HG03457 (cell line): ENCODE results near the gene DNAJC19.
A peak's percentile ranks its signal among the peaks of the same experiment; 100 is the strongest.

Source experiments
- ATAC-seq: cut with Tn5 transposase; IDR thresholded peaks from one replicate; pipeline ENCODE4 v1.9.1; 2021; ENCODE audit warnings: moderate number of reproducible peaks; ENCODE audit not compliant: unreplicated experiment

DNAJC19 gene

DNA sequence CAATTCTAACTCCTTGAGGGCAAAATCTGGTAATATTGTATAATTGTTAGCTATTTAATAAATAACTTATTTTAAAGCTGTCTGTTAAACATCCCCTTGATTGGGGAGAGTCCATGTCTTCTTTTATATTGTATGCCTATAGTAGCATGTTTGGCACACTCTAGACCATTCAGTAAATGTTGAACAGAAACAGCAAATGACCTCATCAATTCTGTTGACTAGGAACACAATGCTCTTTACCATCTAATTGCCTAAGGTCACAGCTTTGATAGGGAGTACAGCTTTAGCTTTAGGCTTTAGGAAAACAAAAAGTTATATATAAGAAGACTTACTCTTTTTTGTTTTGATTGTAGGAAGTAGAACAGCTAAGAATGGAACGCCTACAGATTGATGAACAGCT is 27.0 kb downstream of the DNAJC19 start:
- ATAC-seq = no peak

DNA sequence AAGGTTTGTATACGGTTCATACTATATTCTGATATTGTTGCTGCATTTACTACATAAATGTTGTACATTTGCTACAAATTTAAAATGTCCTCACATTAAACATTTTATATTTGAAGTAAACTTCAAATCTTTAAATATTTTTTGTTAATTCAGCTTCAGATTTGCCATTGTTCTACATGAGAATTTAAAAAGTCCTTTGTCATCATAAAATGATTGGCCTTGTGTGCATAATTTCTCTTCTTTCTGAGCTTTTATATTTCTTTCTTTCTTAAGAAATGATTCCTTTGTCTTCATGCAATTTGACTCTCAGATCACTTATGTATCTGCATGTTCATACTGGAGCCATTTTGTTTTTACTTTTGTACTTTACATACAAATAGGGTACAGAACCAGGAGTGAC is 28.0 kb downstream of the DNAJC19 start:
- no peak for ATAC-seq

GRCh38 chr3:180961087-180961486 is 28.4 kb downstream of the DNAJC19 start:
- no peak for ATAC-seq

DNA sequence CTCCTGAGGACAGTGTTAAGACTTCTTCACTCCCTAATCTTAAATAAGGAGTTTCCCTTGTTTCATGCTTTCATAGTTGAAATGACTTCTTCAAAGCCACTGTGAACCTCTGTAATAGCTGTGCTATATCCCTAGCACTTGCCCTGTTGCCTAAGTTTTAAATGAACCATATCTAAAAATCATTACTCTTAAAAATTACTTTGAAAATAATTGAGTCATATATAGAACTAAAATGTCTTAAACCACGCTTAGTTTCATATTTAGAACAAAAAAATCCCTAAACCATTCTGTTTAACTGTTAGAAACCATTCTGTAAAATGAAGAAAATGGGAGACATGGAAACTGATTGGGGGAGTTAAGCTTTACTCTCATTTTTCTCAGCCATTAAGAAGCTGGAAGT is 29.8 kb downstream of the DNAJC19 start:
- ATAC-seq = peak; percentile 46

DNA sequence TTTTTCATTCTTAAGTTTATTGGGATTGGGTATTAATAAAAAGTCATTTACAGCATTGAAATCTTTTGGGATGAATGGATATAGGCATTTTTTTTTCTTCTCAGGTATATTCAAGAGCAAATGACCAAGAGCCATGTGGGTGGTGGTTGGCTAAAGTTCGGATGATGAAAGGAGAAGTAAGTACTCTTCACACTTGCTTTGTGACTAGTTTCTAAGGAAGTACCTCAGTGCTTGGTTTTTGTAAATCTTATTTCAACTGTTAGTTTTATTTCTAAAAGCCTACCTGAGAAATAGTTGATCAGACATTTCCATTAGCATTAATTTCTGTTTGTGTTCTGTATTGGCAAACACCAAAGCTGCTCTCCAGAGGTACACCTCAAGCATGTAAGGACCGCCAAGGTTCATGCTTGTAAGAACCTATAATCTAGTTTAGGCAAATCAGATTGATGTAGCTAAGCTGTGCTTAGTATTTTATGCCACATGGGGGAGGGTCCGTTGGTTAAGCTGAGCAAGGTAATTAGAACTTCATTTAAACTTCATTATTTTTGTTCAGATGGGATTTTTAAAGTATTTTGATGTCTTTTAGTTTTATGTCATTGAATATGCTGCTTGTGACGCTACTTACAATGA is 41.7 kb downstream of the DNAJC19 start:
- ATAC-seq = peak; percentile 58

DNA sequence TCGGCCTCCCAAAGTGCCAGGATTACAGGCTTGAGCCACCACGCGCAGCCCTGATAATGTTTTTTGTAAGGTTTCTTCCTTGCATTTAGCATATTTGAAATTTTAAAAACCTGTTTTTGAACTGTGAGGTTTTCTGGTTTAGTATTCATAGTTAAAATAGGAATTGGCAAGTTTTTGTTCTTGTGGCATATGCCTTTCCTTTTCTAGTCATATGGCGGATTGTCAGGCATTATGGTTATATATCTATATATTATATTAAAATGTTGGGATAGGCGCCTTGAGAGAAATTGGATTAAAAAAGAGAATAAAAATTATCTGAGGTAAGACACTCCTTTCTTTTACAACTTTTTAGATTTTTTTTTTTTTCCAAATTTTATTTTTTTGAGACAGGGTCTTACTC is 48.7 kb downstream of the DNAJC19 start:
- no peak for ATAC-seq

- no peak for ATAC-seq
These were observed 54.9 kb downstream of the DNAJC19 start for GRCh38 chr3:180934638-180935037.
